ENCODE measurements around the gene STAG1. TPM values are rescaled to one million over a fixed set of nuclear protein-coding genes. Genes with fewer than 3 reads are reported as not detected.
"Not testable (repeated sequence)": the region's sequence is repeated elsewhere in the genome, so short reads cannot be mapped to it uniquely, and the experiment has no call there.

Gene STAG1
- total RNA-seq, 1 donor from 2014 or later = 40.9 TPM

GRCh38 chr3:136516095-136516494 lies 236.1 kb downstream of the STAG1 start:
- Mint-ChIP-seq H3K4me3 (ENCODE audit: unreplicated experiment) (no peak overlapping the region), H3K27me3 (ENCODE audit: low read depth) (no peaks in the 10 kb centered on the region), H3K27ac (ENCODE audit: unreplicated experiment) (no peak overlapping the region), H3K9me3 (ENCODE audit: low read depth) (no peaks in the 10 kb centered on the region), H3K4me1 (ENCODE audit: low read depth) (peaks cover 12% of the 10 kb centered on the region), H3K36me3 (ENCODE audit: low read depth) (peaks cover 9% of the 10 kb centered on the region)
- TF ChIP-seq, protein P1, sequence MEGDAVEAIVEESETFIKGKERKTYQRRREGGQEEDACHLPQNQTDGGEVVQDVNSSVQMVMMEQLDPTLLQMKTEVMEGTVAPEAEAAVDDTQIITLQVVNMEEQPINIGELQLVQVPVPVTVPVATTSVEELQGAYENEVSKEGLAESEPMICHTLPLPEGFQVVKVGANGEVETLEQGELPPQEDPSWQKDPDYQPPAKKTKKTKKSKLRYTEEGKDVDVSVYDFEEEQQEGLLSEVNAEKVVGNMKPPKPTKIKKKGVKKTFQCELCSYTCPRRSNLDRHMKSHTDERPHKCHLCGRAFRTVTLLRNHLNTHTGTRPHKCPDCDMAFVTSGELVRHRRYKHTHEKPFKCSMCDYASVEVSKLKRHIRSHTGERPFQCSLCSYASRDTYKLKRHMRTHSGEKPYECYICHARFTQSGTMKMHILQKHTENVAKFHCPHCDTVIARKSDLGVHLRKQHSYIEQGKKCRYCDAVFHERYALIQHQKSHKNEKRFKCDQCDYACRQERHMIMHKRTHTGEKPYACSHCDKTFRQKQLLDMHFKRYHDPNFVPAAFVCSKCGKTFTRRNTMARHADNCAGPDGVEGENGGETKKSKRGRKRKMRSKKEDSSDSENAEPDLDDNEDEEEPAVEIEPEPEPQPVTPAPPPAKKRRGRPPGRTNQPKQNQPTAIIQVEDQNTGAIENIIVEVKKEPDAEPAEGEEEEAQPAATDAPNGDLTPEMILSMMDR (IDR thresholded peaks at IDR 0.05) = no peak
- no peak for DNase-seq (ENCODE audit: low spot score)

- H3K4me1 Mint-ChIP-seq (ENCODE audit: low read depth) = peaks cover 12% of the 10 kb centered on the region
- not testable (repeated sequence) for H3K27me3 Mint-ChIP-seq (ENCODE audit: low read depth); DNase-seq (ENCODE audit: low spot score); H3K4me3 Mint-ChIP-seq (ENCODE audit: unreplicated experiment); H3K9me3 Mint-ChIP-seq (ENCODE audit: low read depth); H3K27ac Mint-ChIP-seq (ENCODE audit: unreplicated experiment)
- peaks cover 11% of the 10 kb centered on the region for H3K36me3 Mint-ChIP-seq (ENCODE audit: low read depth)
Measured at GRCh38 chr3:136514533-136514932, 237.6 kb downstream of the STAG1 start.

- Mint-ChIP-seq H3K27ac (ENCODE audit: unreplicated experiment) (no peak overlapping the region), H3K9me3 (ENCODE audit: low read depth) (no peaks in the 10 kb centered on the region), H3K4me1 (ENCODE audit: low read depth) (peaks cover 12% of the 10 kb centered on the region), H3K27me3 (ENCODE audit: low read depth) (no peaks in the 10 kb centered on the region), H3K36me3 (ENCODE audit: low read depth) (peaks cover 11% of the 10 kb centered on the region), H3K4me3 (ENCODE audit: unreplicated experiment) (no peak overlapping the region)
- TF ChIP-seq, protein P1 (IDR thresholded peaks at IDR 0.05) = no peak
- no peak for DNase-seq (ENCODE audit: low spot score)
Measured at GRCh38 chr3:136513367-136513766, 238.8 kb downstream of the STAG1 start.

DNA sequence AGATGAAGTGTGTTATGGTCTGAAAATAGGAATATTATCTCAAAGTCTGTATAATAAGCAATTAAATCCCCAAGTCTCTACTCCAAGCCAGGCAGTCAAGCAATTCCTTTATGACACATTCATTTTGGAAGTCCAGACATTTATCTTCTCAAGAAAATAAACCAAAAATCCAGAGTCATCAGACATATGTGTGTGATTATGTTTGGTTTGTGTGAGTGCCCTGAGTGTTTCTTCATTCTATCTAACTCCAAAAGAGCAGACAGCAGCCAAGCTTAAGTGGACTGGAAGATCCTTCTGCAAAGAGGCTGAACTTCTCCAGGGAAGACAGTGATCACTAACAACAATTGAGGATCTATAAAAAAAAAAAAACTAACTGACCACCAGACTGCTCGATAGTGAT lies 239.8 kb downstream of the STAG1 start:
- H3K4me3 Mint-ChIP-seq (ENCODE audit: unreplicated experiment) = no peak overlapping the region
- no peak for DNase-seq (ENCODE audit: low spot score)

DNA sequence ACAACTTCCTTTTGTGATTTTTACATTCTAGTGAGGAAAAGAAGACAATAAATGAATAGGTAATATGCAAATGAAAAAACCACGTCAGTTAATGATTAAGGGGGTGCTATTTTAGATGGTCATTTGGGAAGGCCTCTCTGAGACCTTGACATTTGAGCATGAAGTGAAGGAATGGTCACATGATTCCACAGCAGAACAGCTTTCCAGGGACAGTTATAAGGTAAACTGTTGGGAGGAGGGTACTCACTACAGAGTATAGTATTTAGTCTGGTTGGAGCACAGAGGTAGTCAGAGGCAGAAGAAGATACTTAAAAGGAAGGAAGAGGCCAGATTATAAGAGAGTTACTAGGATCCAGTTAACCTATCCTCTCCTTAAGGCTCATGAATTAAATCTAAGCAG lies 246.5 kb downstream of the STAG1 start:
- Mint-ChIP-seq H3K4me1 (ENCODE audit: low read depth) (no peaks in the 10 kb centered on the region), H3K27ac (ENCODE audit: unreplicated experiment) (peak overlapping the region; percentile 7), H3K27me3 (ENCODE audit: low read depth) (no peaks in the 10 kb centered on the region), H3K9me3 (ENCODE audit: low read depth) (no peaks in the 10 kb centered on the region), H3K36me3 (ENCODE audit: low read depth) (peaks cover 5% of the 10 kb centered on the region), H3K4me3 (ENCODE audit: unreplicated experiment) (no peak overlapping the region)
- no peak for DNase-seq (ENCODE audit: low spot score)
- TF ChIP-seq, protein P1 (IDR thresholded peaks at IDR 0.05) = no peak

More for the DNA sequence above, 239.8 kb downstream of the STAG1 start:
- TF ChIP-seq, protein P1 (IDR thresholded peaks at IDR 0.05) = no peak
- Mint-ChIP-seq H3K36me3 (ENCODE audit: low read depth) (peaks cover 11% of the 10 kb centered on the region), H3K9me3 (ENCODE audit: low read depth) (no peaks in the 10 kb centered on the region), H3K27me3 (ENCODE audit: low read depth) (no peaks in the 10 kb centered on the region), H3K27ac (ENCODE audit: unreplicated experiment) (peak overlapping the region; percentile 49), H3K4me1 (ENCODE audit: low read depth) (peaks cover 12% of the 10 kb centered on the region)

DNA sequence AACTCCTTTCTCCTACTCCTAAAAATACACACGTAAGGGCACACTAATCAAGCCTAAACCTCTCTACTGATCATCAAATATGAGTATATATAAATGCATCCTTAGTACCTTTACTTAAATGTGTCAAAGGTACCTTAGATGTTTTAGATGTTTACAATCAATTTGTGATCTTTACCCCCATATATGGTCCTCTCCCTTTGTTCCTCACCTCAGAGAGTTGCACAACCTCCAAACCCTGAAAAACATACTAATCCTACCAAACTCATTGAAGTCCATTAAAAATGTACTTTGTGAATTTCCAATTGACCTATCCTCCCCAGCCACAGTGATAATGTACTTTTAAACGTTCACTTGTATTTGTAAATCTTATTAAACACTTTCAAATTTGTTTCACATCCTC lies 249.1 kb downstream of the STAG1 start:
- TF ChIP-seq, protein P1 (IDR thresholded peaks at IDR 0.05) = no peak
- Mint-ChIP-seq H3K9me3 (ENCODE audit: low read depth) (no peaks in the 10 kb centered on the region), H3K4me1 (ENCODE audit: low read depth) (no peaks in the 10 kb centered on the region), H3K27me3 (ENCODE audit: low read depth) (no peaks in the 10 kb centered on the region), H3K36me3 (ENCODE audit: low read depth) (peaks cover 2% of the 10 kb centered on the region), H3K27ac (ENCODE audit: unreplicated experiment) (no peak overlapping the region), H3K4me3 (ENCODE audit: unreplicated experiment) (no peak overlapping the region)
- DNase-seq (ENCODE audit: low spot score) = no peak

Data from chondrocyte (in vitro differentiated cells).